BE2C (cell line): ENCODE results near the gene SSBP3.
"Not testable (repeated sequence)": the region's sequence is repeated elsewhere in the genome, so short reads cannot be mapped to it uniquely, and the experiment has no call there.

ENCODE experiments used
- DNase-seq: peaks from one replicate; pipeline ENCODE4 v3.0.0-alpha.2; 2020
- H3K27me3 ChIP-seq: fragments of 250-450 bp; sonication (Bioruptor Pico); 2 replicates; pipeline ENCODE4 v1.5.1; 2020; ENCODE audit warnings: mild to moderate bottlenecking
- H3K36me3 ChIP-seq: fragments of 250-450 bp; sonication (Bioruptor Pico); 2 replicates; pipeline ENCODE4 v1.5.1; 2020; ENCODE audit warnings: mild to moderate bottlenecking
- H3K4me1 ChIP-seq: fragments of 250-450 bp; sonication (Bioruptor Pico); 2 replicates; pipeline ENCODE4 v1.5.1; 2020
- H3K4me3 ChIP-seq: 2 replicates; pipeline ENCODE4 v1.5.1; 2011; ENCODE audit warnings: low read depth, low read length
- H3K9me3 ChIP-seq: fragments of 250-450 bp; sonication (Bioruptor Pico); 2 replicates; pipeline ENCODE4 v1.5.1; 2020
- CTCF ChIP-seq: IDR thresholded peaks from 2 replicates; pipeline ENCODE4 v1.5.1; 2012; ENCODE audit warnings: mild to moderate bottlenecking, low read depth, low read length

Gene SSBP3

GRCh38 chr1:54239631-54240031 is 166.6 kb downstream of the SSBP3 start:
- TF ChIP-seq CTCF: no peak
- DNase-seq: no peak
- Histone ChIP-seq H3K4me3 (no peak overlapping the region), H3K27me3 (no peaks in the 10 kb centered on the region), H3K4me1 (no peaks in the 10 kb centered on the region), H3K36me3 (peaks cover 4% of the 10 kb centered on the region; the same call in 1 of the 2 replicates), H3K9me3 (no peaks in the 10 kb centered on the region)

- no peak overlapping the region for H3K4me3 ChIP-seq
- peaks cover 4% of the 10 kb centered on the region; the same call in 1 of the 2 replicates for H3K36me3 ChIP-seq
- H3K9me3 ChIP-seq: no peaks in the 10 kb centered on the region
- H3K27me3 ChIP-seq: no peaks in the 10 kb centered on the region
- no peaks in the 10 kb centered on the region for H3K4me1 ChIP-seq
- DNase-seq: no peak
- TF ChIP-seq CTCF: no peak
Measured at GRCh38 chr1:54239035-54239383, 167.2 kb downstream of the SSBP3 start.

- DNase-seq: no peak
Measured at GRCh38 chr1:54238353-54239034, 167.7 kb downstream of the SSBP3 start.

GRCh38 chr1:54237586-54237985 is 168.6 kb downstream of the SSBP3 start:
- Histone ChIP-seq H3K4me1 (no peaks in the 10 kb centered on the region), H3K9me3 (no peaks in the 10 kb centered on the region), H3K27me3 (no peaks in the 10 kb centered on the region), H3K36me3 (peaks cover 4% of the 10 kb centered on the region; the same call in 1 of the 2 replicates), H3K4me3 (no peak overlapping the region)
- no peak for DNase-seq
- no peak for TF ChIP-seq CTCF

More at GRCh38 chr1:54238353-54239034, 167.7 kb downstream of the SSBP3 start:
- TF ChIP-seq CTCF: no peak
- H3K4me1 ChIP-seq: no peaks in the 10 kb centered on the region
- no peaks in the 10 kb centered on the region for H3K9me3 ChIP-seq
- H3K27me3 ChIP-seq: no peaks in the 10 kb centered on the region
- peaks cover 4% of the 10 kb centered on the region; the same call in 1 of the 2 replicates for H3K36me3 ChIP-seq
- no peak overlapping the region for H3K4me3 ChIP-seq

- H3K4me3 ChIP-seq: no peak overlapping the region
- H3K9me3 ChIP-seq: no peaks in the 10 kb centered on the region
- TF ChIP-seq CTCF: no peak
- H3K4me1 ChIP-seq: no peaks in the 10 kb centered on the region; the same call in 1 of the 2 replicates
- no peak for DNase-seq
- H3K27me3 ChIP-seq: no peaks in the 10 kb centered on the region
- H3K36me3 ChIP-seq: peaks cover 2% of the 10 kb centered on the region; the same call in 1 of the 2 replicates
Measured at GRCh38 chr1:54234284-54234683, 171.9 kb downstream of the SSBP3 start.

- H3K4me3 ChIP-seq, H3K27me3 ChIP-seq, H3K36me3 ChIP-seq, DNase-seq, H3K9me3 ChIP-seq: not testable (repeated sequence)
- H3K4me1 ChIP-seq: peaks cover 11% of the 10 kb centered on the region
Measured at GRCh38 chr1:54233196-54233595, 173.0 kb downstream of the SSBP3 start.
